H1 (cell line): ENCODE data around the gene MYO5B. TPM values are rescaled to one million over a fixed set of nuclear protein-coding genes. Genes with fewer than 3 reads are reported as not detected.
A peak's percentile ranks its signal among the peaks of the same experiment; 100 is the strongest.

Experiments
- CBX8 ChIP-seq: fragments of 300-800, 300-1000 bp; sonication (generic); IDR thresholded peaks from 2 replicates; pipeline ENCODE4 v1.7.1; 2016; ENCODE audit warnings: low read depth, low read length, borderline replicate concordance
- CHD7 ChIP-seq: fragments of 300-600 bp; sonication (generic); IDR thresholded peaks from 2 replicates; pipeline ENCODE4 v1.7.1; 2012; ENCODE audit warnings: low read length, moderate library complexity, mild to moderate bottlenecking, inconsistent platforms; ENCODE audit not compliant: insufficient replicate concordance
- CTCF ChIP-seq, 3 experiments: IDR thresholded peaks; 1 replicate in 2 of 3; 2 replicates in 1 of 3; pipeline versions ENCODE4 v1.5.1 to v1.6.1; 2011; ENCODE audit warnings: low read length in 3 of 3, mild to moderate bottlenecking in 3 of 3, inconsistent platforms in 2 of 3, low read depth in 1 of 3, moderate library complexity in 1 of 3; ENCODE audit not compliant: insufficient read depth in 1 of 3; ENCODE audit errors: control extremely low read depth in 1 of 3
- POU5F1 ChIP-seq: IDR thresholded peaks from 2 replicates; pipeline ENCODE4 v1.6.1; 2011; ENCODE audit warnings: low read depth, mild to moderate bottlenecking, low read length, moderate library complexity
- RAD21 ChIP-seq, 2 experiments: IDR thresholded peaks in 1 of 2; conservative IDR thresholded peaks in 1 of 2; 2 replicates each; pipeline ENCODE4 v1.6.1; 2011; ENCODE audit warnings: low read depth in 2 of 2, low read length in 2 of 2, improper control_type of control experiment in 1 of 2, inconsistent platforms in 1 of 2, mild to moderate bottlenecking in 1 of 2, moderate library complexity in 1 of 2
- polyA plus RNA-seq, 7 experiments: library from polyadenylated mRNA; depleted of rRNA in 3 of 7; stranded (reverse) in 5 of 7; unstranded in 2 of 7; fragments of >200 nt in 5 of 7; fragments of 200-250 nt in 2 of 7; gene quantifications; 1 replicate in 5 of 7; 2 replicates in 1 of 7; 4 replicates in 1 of 7; pipeline versions ENCODE4 v1.2.1 to v1.2.3, GENCODE V29; 2011 to 2013; ENCODE audit warnings: missing spikeins in 2 of 7, mixed read lengths in 2 of 7
- total RNA-seq: library from RNA; stranded (reverse); fragmentation: NEBNext Ultra II Directional; extraction: Animal tissue kit (Norgen Biotek cat#: 25700); gene quantifications from 2 replicates; pipeline ENCODE4 v1.2.1, GENCODE V29; 2021

Gene MYO5B
- total and polyA plus RNA-seq, 2 of the 8 experiments (the other 6 are each of a cell fraction or from before 2014, with no cell fraction given), result 6.4 to 7.7 TPM

- TF ChIP-seq CHD7 (no peak), RAD21 (IDR thresholded peaks at IDR 0.05 in 1 of 2, conservative IDR thresholded peaks at IDR 0.05 in 1 of 2; ENCODE audit: low read depth in 2 of 2, low read length in 2 of 2) (0 out of 4 replicates have a peak, but pooled peaks of 1 of the 2 experiments have one; percentile 1), POU5F1 (no peak), CBX8 (no peak), CTCF (IDR thresholded peaks at IDR 0.05; ENCODE audit: control extremely low read depth in 1 of 3, insufficient read depth in 1 of 3, low read depth in 1 of 3, low read length in 3 of 3) (peak in 1 of 3 experiments; percentile 13; a peak in 1 of 4 replicates)
These were observed 300.3 kb downstream of the MYO5B start (continued) for GRCh38 chr18:49894517-49895226.
